NCI-H446 treated with DMSO at 0.1 percent for 48 hours (cell line): Measurements from ENCODE around the gene GADD45GIP1.
"Not testable (repeated sequence)": the region's sequence is repeated elsewhere in the genome, so short reads cannot be mapped to it uniquely, and the experiment has no call there.

Experiments
- DNase-seq: peaks from one replicate; lab custom pipeline; 2025; lab: John Stamatoyannopoulos, UW

GADD45GIP1 gene

DNA sequence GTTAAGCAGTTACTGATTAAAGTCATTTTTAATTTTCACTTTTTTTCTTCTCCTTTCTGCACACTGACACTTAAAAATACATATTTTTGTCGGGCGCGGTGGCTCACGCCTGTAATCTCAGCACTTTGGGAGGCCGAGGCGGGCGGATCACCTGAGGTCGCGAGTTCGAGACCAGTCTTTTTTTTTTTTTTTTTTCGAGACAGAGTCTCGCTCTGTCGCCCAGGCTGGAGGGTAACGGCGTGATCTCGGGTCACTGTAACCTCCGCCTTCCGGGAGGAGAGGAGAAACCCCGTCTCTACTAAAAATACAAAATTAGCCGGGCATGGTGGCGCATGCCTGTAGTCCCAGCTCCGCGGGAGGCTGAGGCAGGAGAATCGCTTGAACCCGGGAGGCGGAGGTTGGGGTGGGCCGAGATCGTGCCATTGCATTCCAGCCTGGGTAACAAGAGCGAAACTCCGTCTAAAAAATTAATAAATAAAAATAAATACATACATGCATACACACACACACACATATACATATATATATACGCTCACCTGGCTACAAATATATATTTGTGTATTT is 448 bp upstream of the GADD45GIP1 start:
- DNase-seq, result not testable (repeated sequence)

DNA sequence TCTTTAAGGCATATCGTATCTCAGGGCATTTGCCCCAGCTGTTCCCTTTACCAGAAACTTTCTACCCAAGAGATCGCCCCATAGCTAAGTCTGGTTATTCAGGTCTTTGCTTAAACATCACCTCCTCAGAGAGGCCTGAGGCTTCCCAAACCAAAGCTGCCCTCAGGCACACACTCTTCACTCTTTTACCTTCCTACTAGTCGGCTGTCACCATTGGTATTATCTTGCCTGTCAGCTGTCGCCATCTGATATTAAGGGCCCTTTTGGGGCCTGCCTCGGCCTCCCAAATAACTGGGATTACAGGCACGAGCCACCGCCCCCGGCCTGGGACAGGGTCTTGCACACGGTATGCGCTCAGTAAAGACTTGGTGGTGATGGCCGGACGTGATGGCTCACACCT is 1.0 kb downstream of the GADD45GIP1 start:
- no peak for DNase-seq

DNA sequence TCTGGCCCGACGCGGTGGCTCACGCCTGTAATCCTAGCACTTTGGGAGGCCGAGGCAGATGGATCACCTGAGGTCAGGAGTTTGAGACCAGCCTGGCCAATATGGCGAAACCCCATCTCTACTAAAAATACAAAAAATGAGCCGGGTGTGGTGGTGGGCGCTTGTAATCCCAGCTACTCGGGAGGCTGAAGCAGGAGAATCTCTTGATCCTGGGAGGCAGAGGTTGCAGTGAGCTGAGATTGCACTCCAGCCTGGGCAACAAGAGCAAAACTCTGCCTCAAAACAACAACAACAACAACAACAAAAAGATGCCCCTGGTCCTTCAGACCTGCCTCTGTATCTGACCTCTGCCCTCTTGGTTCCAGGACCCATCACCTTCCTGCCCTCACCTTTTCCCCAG is 1.4 kb downstream of the GADD45GIP1 start:
- not testable (repeated sequence) for DNase-seq

GRCh38 chr19:12954612-12954962 is 2.4 kb downstream of the GADD45GIP1 start:
- DNase-seq, result no peak

DNA sequence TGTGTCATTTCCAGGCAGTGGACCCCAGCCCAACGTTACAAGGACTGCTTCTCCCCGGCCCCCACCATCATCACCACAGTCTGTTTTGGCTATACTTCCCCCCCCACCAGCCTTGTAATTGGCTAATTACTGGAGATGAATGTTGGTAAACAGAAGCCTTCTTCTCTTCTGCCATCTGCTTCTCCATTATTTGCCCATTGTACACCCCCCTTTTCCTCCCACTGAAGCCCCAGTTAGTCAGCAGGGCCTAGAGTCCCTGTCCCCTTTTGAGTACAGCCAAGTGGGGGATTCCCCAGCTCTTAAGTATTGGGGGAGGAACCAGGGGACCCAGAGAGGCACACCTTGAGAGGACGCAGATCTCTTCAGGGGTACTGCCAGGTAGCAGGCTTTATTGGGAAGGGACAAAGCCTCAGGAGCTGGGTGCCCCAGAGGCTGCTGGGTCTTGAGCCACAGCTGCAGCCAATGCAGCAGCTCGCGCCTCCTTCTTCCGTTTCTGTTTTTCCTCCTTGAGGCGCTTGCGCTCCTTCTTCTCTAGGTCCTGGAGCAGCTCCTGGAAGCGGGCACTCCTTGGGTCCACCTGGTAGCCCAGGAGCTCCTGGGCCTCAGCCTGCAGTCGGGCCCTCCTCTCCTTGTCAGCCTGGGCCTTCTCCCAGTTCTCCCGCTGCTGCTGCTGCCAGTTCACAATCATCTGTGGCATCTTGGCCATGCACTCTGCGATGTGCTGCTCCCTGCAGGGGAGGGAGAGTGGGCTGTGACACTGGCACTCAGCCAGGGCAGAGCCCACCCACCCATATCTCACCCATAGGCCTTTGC is 3.0 kb downstream of the GADD45GIP1 start:
- peak; percentile 84 for DNase-seq

- peak; percentile 91 for DNase-seq
Measured at GRCh38 chr19:12953138-12953798, 3.8 kb downstream of the GADD45GIP1 start.

DNA sequence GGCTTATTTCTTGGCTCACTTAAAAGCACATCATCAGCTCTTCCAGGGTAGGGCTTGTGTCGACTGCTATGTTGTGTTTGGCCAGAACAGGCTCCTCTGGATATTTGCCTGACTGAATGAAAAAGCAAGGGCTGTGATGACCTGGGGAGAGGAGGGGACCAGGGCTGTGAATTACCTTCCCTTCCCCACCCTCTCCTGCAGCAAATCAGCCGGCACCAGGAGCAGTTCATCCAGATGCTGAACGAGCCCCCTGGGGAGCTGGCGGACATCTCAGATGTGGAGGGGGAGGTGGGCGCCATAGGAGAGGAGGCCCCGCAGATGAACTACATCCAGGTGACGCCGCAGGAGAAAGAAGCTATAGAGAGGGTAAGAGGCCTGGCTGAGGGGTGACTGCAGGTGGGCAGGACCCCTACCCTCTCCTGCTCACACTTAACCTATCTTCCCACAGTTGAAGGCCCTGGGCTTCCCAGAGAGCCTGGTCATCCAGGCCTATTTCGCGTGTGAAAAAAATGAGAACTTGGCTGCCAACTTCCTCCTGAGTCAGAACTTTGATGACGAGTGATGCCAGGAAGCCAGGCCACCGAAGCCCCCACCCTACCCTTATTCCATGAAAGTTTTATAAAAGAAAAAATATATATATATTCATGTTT is 4.4 kb downstream of the GADD45GIP1 start:
- DNase-seq, result peak; percentile 91

GRCh38 chr19:12952050-12952449 is 5.0 kb downstream of the GADD45GIP1 start:
- DNase-seq, result not testable (repeated sequence)

DNA sequence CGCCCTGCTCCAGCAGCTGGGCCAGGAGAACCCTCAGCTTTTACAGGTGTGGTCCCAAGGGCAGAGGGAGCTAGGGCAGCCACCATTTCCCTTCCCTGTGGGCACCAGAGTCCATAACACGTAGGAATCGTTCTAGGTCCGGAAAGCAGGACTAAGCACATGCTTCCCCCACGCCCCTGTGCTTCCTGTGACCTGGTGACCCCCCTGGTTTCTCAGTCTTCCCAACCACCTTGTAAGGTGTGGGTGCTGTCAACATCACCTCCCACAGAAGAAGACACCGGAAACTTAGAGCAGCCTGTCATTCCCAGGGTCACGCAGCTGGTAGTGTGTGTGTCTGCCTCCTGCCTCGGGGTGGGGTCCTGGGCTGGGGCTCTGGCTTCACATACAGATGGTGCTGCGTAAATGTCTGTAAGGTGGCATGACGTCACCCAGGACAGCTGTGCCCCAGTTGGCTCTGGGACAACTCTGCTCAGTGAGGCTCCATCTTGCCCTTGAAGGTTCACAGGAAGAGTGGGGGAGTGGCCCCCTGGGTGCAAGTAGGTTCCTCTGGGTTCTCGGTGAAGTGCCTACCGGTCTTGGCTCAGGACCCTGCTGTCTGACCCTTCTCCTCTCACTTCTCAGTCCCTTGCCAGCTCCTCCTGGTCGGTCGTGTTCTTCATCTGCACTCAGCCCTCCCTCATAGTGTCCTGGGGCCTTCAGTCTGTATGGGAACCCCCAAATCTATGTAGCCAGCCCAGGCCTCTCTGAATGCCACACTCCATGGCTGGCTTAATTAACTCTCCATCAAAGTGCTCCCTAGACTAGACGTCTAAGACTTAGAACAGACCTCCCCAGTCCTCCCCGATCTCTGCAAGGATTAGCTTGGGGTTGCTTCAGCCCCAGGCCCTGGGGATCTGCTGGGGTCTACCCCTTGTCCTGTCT is 7.4 kb downstream of the GADD45GIP1 start:
- no peak for DNase-seq

DNA sequence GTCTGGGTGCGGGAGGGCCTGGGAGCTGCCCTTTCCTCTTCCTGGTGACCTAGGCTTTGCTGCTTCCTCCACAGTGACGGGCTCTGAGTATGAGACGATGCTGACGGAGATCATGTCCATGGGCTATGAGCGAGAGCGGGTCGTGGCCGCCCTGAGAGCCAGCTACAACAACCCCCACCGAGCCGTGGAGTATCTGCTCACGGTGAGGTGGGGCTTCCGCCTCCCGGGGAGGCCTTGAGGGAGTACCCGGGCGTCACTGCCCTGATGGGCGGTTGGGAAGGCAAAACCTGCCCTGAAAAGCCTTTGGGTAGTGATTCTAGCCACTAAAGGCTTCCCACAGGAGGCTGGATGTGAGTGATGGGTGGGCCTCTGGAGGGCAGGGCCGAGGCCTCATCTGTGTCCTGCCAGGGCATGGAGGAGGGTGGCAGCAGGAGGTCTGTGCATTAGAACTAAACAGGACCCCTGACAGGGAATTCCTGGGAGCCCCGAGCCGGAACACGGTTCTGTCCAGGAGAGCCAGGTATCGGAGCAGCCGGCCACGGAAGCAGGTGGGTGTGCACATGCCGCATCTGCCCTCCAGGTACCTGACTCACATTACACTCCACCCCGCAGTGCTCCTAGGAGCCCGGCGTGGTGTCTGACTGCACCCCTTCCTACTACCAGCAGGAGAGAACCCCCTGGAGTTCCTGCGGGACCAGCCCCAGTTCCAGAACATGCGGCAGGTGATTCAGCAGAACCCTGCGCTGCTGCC is 8.2 kb downstream of the GADD45GIP1 start:
- DNase-seq, result no peak

DNA sequence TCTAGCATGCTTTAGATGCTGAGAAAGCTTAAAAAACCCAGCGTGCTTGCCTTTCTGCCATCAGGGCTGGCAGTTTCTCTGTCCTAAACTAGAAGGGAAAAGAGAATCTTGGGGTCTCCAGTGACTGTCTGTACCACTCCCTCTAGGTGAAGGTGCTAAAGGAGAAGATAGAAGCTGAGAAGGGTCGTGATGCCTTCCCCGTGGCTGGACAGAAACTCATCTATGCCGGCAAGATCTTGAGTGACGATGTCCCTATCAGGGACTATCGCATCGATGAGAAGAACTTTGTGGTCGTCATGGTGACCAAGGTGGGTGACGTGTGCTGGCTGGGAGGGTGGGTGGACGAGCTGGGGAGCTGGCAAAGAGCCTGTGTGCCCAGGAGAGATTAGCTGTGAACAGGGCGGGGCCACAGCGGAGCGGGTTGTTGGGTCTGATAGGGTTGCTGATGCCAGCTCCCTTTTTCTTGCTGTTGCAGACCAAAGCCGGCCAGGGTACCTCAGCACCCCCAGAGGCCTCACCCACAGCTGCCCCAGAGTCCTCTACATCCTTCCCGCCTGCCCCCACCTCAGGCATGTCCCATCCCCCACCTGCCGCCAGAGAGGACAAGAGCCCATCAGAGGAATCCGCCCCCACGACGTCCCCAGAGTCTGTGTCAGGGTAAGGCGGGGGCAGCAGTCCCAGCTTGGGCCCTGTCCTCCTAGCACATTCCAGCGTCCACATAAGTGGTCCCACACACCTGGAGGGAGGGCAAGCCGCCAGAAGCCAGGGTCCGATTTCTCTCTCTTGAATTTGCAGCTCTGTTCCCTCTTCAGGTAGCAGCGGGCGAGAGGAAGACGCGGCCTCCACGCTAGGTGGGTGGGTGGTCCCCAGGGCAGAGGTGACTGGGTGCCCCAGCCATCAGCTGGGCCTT is 9.1 kb downstream of the GADD45GIP1 start:
- no peak for DNase-seq

DNA sequence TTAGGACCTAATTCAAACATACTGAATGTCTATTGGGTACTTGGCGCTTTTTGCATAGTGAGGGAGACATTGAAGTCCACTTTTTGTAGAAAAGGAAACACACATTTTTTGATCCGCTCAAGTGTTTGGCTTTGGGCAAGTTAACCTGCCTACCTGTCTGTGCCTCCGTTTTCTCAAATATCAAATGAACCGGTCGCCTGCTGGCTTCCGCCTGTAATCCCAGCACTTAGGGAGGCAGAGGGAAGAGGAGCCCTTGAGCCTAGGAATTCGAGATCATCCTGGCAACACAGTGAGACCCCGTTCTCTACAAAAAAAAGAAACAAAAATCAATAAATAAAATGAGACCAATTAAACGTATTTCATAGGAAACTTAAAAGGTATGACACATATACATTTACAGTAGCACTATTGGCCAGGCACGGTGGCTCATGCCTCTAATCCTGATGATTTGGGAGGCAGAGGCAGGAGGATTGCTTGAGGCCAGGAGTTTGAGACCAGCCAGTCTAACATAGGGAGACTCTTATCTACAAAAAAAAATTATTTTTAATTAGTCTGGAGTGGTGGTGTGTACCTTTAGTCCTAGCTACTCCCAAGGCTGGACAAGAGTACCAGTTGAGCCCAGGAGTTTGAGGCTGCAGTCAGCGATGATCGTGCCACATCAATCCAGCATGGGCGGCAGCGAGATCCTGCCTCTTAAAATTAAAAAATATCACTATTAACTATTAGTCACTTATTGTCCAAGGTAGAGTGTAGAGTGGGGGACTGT is 10.1 kb downstream of the GADD45GIP1 start:
- DNase-seq, result no peak

- DNase-seq, result peak; percentile 49
Measured at GRCh38 chr19:12946092-12946721, 10.8 kb downstream of the GADD45GIP1 start.

GRCh38 chr19:12945479-12946091 is 11.4 kb downstream of the GADD45GIP1 start, which contains the start of gene RAD23A:
Gene RAD23A, plus strand, starts transcription at chr19:12945862. Its CDS starts 87 bp downstream, at chr19:12945949.
- peak; percentile 95 for DNase-seq

GRCh38 chr19:12944104-12944674 is 12.8 kb downstream of the GADD45GIP1 start:
- no peak for DNase-seq

- no peak for DNase-seq
Measured at GRCh38 chr19:12943437-12944044, 13.5 kb downstream of the GADD45GIP1 start.

DNA sequence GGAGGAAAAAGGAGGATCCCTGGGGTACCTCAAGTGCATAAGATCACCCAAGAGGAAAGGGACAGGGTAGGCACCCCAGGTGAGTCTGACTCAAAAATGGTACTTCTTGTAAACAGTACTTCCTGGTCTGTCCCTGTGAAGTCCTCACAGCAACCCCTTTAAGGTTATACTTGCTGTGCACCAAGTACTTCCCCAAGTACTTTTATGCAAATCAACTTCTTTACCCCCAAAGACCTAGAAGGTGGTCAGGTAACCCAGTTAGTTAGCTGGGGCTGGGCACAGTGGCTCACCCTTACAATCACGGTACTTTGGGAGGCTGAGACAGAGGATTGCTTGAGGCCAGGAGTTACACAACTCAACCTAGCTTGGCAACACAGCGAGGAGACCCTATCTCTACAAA is 16.1 kb downstream of the GADD45GIP1 start:
- no peak for DNase-seq
